ENCODE measurements around the gene INTS11.

DNA sequence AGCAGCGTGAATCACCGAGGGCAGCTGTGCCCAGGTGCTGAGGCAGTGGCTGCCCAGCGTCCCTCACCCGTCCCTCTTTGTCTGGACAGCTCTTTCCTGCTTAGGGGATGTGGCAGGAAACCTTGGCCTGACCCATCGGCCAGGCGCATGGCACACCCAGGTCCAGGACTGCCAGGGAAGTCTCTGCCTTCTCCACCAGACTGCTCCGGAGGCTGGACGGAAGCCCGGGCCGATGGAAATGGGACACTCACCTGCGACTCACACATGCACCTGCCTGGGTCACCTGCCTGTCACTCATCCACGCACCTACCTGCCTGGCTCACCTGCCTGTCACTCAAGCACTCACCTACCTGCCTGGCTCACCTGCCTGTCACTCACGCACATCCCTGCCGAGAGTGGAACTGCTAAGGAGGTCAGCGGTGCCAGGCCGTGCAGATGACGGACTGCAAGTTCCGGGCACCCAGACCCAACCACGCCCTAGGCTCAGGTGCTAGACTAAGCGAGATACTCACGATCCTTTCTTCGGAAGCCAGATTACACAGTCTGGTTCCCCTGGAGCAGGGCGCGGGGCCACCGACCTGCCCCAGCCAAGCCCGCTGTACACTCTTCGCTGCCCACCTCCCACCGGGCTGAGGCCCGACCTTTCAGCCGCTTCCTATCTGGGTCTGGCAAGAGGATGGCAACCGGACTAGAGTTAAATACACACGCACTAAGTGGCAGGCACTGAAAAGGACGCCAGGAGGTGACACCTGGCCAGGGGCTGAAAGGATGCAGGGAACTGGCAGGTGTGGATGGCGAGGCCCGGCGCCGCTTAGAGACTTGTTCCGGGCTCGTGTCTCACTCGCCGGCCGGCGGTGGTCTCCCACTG is 51.9 kb downstream of the INTS11 start:
- no peak for TF ChIP-seq RAD51 (IDR thresholded peaks at IDR 0.05)
- TF ChIP-seq, protein P1, sequence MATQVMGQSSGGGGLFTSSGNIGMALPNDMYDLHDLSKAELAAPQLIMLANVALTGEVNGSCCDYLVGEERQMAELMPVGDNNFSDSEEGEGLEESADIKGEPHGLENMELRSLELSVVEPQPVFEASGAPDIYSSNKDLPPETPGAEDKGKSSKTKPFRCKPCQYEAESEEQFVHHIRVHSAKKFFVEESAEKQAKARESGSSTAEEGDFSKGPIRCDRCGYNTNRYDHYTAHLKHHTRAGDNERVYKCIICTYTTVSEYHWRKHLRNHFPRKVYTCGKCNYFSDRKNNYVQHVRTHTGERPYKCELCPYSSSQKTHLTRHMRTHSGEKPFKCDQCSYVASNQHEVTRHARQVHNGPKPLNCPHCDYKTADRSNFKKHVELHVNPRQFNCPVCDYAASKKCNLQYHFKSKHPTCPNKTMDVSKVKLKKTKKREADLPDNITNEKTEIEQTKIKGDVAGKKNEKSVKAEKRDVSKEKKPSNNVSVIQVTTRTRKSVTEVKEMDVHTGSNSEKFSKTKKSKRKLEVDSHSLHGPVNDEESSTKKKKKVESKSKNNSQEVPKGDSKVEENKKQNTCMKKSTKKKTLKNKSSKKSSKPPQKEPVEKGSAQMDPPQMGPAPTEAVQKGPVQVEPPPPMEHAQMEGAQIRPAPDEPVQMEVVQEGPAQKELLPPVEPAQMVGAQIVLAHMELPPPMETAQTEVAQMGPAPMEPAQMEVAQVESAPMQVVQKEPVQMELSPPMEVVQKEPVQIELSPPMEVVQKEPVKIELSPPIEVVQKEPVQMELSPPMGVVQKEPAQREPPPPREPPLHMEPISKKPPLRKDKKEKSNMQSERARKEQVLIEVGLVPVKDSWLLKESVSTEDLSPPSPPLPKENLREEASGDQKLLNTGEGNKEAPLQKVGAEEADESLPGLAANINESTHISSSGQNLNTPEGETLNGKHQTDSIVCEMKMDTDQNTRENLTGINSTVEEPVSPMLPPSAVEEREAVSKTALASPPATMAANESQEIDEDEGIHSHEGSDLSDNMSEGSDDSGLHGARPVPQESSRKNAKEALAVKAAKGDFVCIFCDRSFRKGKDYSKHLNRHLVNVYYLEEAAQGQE (IDR thresholded peaks at IDR 0.05; ENCODE audit: low read depth, low read length), result no peak
- TF ChIP-seq, protein P2, sequence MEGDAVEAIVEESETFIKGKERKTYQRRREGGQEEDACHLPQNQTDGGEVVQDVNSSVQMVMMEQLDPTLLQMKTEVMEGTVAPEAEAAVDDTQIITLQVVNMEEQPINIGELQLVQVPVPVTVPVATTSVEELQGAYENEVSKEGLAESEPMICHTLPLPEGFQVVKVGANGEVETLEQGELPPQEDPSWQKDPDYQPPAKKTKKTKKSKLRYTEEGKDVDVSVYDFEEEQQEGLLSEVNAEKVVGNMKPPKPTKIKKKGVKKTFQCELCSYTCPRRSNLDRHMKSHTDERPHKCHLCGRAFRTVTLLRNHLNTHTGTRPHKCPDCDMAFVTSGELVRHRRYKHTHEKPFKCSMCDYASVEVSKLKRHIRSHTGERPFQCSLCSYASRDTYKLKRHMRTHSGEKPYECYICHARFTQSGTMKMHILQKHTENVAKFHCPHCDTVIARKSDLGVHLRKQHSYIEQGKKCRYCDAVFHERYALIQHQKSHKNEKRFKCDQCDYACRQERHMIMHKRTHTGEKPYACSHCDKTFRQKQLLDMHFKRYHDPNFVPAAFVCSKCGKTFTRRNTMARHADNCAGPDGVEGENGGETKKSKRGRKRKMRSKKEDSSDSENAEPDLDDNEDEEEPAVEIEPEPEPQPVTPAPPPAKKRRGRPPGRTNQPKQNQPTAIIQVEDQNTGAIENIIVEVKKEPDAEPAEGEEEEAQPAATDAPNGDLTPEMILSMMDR (IDR thresholded peaks at IDR 0.05 in 2 of 3, conservative IDR thresholded peaks at IDR 0.05 in 1 of 3; ENCODE audit: control insufficient read depth in 2 of 3, extremely low read depth in 1 of 3, insufficient read depth in 1 of 3, low read depth in 3 of 3, low read length in 3 of 3), result no peak
- TF ChIP-seq ZNF384 (IDR thresholded peaks at IDR 0.05; ENCODE audit: borderline replicate concordance, low read depth, low read length), result no peak
- TF ChIP-seq BRCA1 (IDR thresholded peaks at IDR 0.05; ENCODE audit: low read depth, low read length), result no peak
- TF ChIP-seq POLR2AphosphoS5 (IDR thresholded peaks at IDR 0.05; ENCODE audit: low read length), result no peak
- no peak for TF ChIP-seq DPF2 (IDR thresholded peaks at IDR 0.05)
- no peak for TF ChIP-seq NFYA (IDR thresholded peaks at IDR 0.05; ENCODE audit: borderline replicate concordance, low read depth, low read length)
